Measurements from ENCODE around the gene SCYGR4. TPM values are rescaled to one million over a fixed set of nuclear protein-coding genes. Genes with fewer than 3 reads are reported as not detected.

Gene SCYGR4, protein sequence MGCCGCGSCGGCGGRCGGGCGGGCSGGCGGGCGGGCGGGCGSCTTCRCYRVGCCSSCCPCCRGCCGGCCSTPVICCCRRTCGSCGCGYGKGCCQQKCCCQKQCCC
- total RNA-seq (not detected), polyA plus RNA-seq (ENCODE audit: insufficient read depth, low read depth, low replicate concordance) (not detected)
- long read RNA-seq, donor 1: 0 reads
- long read RNA-seq, donor 2: 0 reads

DNA sequence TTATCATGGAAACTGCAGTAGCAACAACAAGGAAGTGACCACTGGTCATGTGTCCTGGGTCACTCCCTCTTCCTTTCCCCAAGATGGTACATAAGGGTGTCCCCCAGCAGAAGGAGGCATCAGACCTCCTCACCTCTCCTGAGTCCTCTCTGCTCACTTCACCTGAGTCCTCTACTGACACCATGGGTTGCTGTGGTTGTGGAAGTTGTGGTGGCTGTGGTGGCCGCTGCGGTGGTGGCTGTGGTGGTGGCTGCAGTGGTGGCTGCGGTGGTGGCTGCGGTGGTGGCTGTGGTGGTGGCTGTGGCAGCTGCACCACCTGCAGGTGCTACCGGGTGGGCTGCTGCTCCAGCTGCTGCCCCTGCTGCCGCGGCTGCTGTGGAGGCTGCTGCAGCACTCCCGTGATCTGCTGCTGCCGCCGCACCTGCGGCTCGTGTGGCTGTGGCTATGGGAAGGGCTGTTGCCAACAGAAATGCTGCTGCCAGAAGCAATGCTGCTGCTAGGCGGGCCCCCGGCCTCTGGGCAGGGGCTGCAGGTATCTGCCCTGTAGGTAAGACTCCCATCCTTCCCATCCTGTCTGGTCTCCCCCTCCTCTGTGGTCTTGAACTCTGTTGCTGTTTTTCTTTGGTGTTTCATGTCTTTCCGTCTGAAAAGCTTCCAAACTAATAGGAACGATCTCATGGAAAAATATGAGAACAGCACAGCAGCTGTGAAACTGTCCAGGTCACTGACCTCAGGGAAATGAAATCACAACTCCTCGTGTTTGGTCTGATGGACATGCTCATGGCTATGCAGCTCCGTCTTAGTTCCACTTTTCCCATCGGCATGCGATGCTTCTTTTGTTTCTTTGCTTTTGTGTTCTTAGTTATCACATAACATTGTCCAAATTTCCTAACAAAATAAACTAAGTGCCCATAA, at the start of gene SCYGR4:
Gene SCYGR4, plus strand, starts transcription at position 183 of the 915 bp plus-strand sequence. Its CDS starts 0 bp downstream, at position 183.
- Histone ChIP-seq H3K36me3 (ENCODE audit: low read depth, missing control alignments) (no peaks in the 10 kb centered on the region), H3K27me3 (no peaks in the 10 kb centered on the region), H3K27ac (no peak within 1 kb of the TSS), H3K4me3 (no peak within 1 kb of the TSS), H3K4me1 (no peaks in the 10 kb centered on the region), H3K9me3 (no peaks in the 10 kb centered on the region)
- TF ChIP-seq, protein P1, sequence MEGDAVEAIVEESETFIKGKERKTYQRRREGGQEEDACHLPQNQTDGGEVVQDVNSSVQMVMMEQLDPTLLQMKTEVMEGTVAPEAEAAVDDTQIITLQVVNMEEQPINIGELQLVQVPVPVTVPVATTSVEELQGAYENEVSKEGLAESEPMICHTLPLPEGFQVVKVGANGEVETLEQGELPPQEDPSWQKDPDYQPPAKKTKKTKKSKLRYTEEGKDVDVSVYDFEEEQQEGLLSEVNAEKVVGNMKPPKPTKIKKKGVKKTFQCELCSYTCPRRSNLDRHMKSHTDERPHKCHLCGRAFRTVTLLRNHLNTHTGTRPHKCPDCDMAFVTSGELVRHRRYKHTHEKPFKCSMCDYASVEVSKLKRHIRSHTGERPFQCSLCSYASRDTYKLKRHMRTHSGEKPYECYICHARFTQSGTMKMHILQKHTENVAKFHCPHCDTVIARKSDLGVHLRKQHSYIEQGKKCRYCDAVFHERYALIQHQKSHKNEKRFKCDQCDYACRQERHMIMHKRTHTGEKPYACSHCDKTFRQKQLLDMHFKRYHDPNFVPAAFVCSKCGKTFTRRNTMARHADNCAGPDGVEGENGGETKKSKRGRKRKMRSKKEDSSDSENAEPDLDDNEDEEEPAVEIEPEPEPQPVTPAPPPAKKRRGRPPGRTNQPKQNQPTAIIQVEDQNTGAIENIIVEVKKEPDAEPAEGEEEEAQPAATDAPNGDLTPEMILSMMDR (IDR thresholded peaks at IDR 0.05): no peak
- TF ChIP-seq POLR2A (IDR thresholded peaks at IDR 0.05): no peak
- intact Hi-C loops (cut with DNase I; ENCODE audit: low total_unique reads): no loop called here
- no peak for DNase-seq
- WGBS, 2 donors: 57 to 81% methylated on average over 8 to 20 of the region's 20 CpGs

DNA sequence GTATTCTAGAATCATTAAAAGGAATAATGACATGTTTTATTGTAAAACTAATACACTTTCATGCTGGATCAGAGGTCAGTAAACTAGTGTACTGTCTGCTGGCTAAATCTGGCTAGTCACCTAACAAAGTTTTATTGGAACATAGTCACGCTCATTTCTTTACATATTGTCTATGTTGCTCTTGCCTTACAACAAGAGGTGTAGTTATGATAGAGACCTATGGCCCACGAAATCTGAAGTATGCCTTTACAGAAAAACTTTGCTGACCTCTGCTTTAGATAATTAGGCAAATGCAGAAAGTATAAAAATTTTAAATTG, 48.5 kb upstream of the SCYGR4 start:
- no peak for DNase-seq
- 73 to 81% methylated on average over 2 of the region's 2 CpGs for WGBS, 2 donors
- H3K9me3 ChIP-seq: no peaks in the 10 kb centered on the region
- no peak overlapping the region for H3K27ac ChIP-seq
- no peaks in the 10 kb centered on the region for H3K27me3 ChIP-seq
- no peak overlapping the region for H3K4me3 ChIP-seq
- TF ChIP-seq, protein P1 (IDR thresholded peaks at IDR 0.05): no peak
- no peak for TF ChIP-seq POLR2A (IDR thresholded peaks at IDR 0.05)
- intact Hi-C loops (cut with DNase I; ENCODE audit: low total_unique reads): no loop called here
- H3K4me1 ChIP-seq: no peaks in the 10 kb centered on the region
- H3K36me3 ChIP-seq (ENCODE audit: low read depth, missing control alignments): no peaks in the 10 kb centered on the region

DNA sequence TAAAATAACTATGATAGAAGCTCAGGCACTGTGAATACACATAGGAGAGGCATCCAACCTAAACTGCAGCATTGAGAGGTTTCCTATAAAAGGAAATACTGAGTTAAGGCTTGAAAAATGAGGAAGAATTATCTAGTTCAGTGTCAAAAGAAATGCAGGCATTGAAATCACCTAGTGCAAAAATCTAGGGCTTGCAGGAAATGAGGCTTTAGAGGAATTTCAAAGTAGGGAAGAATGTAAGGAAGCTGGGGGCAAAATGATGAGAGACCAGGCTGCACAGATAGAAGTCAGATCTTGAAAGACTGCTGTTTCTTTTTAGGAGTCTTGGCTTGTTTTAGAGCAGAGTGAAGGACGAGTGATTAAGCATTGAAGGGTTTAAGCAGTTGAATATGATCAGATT, 46.7 kb upstream of the SCYGR4 start:
- Histone ChIP-seq H3K36me3 (ENCODE audit: low read depth, missing control alignments) (no peaks in the 10 kb centered on the region), H3K27me3 (no peaks in the 10 kb centered on the region), H3K27ac (no peak overlapping the region), H3K4me3 (no peak overlapping the region), H3K4me1 (no peaks in the 10 kb centered on the region), H3K9me3 (no peaks in the 10 kb centered on the region)
- WGBS, 2 donors: 50 to 62% methylated on average over 1 of the region's 1 CpG
- TF ChIP-seq POLR2A (IDR thresholded peaks at IDR 0.05): no peak
- TF ChIP-seq, protein P1 (IDR thresholded peaks at IDR 0.05): no peak
- no peak for DNase-seq
- intact Hi-C loops (cut with DNase I; ENCODE audit: low total_unique reads): no loop called here

DNA sequence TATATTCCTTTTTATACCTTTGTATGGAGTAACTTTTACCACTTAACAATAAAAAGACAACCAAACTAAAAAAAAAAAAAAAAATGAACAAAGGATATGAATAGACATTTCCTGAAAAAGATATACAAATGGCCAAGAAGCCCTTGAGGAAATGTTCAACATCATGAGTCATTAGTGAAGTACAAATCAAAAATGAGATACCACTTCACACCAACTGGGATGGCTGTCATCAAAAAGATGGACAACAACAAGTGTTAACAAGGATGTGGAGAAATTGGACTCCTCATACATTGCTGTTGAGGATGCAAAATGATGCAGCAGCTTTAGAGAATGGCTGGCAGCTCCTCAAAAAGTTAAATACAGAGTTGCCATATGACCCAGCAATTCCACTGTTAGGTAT, 41.2 kb upstream of the SCYGR4 start:
- H3K4me3 ChIP-seq: no peak overlapping the region
- TF ChIP-seq POLR2A (IDR thresholded peaks at IDR 0.05): no peak
- TF ChIP-seq, protein P1 (IDR thresholded peaks at IDR 0.05): no peak

More for the DNA sequence above, 41.2 kb upstream of the SCYGR4 start:
- Histone ChIP-seq H3K36me3 (ENCODE audit: low read depth, missing control alignments) (no peaks in the 10 kb centered on the region), H3K4me1 (no peaks in the 10 kb centered on the region), H3K9me3 (no peaks in the 10 kb centered on the region), H3K27ac (no peak overlapping the region), H3K27me3 (no peaks in the 10 kb centered on the region)
- DNase-seq: no peak
- intact Hi-C loops (cut with DNase I; ENCODE audit: low total_unique reads): no loop called here
